Measurements from ENCODE around the gene AMBN. TPM values are rescaled to one million over a fixed set of nuclear protein-coding genes. Genes with fewer than 3 reads are reported as not detected.

Gene AMBN
- total RNA-seq, 6 experiments from 2014 or later: not detected

- no peaks in the 10 kb centered on the region for H3K27me3 ChIP-seq
- intact Hi-C loops (cut with DNase I): no loop called here
- 5% methylated on average over 4 of the region's 4 CpGs for WGBS (ENCODE audit: insufficient coverage, low coverage, low lambda C conversion rate, missing lambda C conversion rate)
Observed at GRCh38 chr4:70651864-70652506, 59.9 kb downstream of the AMBN start.

DNA sequence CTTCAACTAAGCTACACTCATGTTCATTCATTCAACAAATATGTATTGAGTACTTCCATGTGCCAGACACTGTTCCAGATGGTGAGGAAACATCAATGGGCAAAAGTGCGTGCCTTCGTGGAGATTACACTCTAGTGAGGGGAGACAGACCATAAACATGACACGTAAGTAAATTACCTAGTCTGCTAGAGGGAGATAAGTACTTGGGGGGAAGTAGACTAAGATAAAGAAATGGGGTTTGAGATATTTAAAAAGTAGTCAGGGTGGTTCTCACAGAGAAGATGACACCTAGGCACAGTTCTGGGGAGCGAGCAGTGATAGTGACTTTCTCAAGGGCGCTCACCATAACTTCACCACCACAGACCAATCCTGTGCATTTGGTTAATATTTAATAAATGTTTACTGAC lies 62.6 kb downstream of the AMBN start:
- Histone ChIP-seq H3K36me3 (no peaks in the 10 kb centered on the region), H3K4me1 (no peaks in the 10 kb centered on the region), H3K27ac (no peak overlapping the region), H3K9me3 (no peaks in the 10 kb centered on the region), H3K4me3 (no peak overlapping the region), H3K27me3 (no peaks in the 10 kb centered on the region)
- intact Hi-C loops (cut with DNase I): no loop called here
- 56% methylated on average over 5 of the region's 5 CpGs for WGBS (ENCODE audit: insufficient coverage, low coverage, low lambda C conversion rate, missing lambda C conversion rate)
- TF ChIP-seq, protein P1, sequence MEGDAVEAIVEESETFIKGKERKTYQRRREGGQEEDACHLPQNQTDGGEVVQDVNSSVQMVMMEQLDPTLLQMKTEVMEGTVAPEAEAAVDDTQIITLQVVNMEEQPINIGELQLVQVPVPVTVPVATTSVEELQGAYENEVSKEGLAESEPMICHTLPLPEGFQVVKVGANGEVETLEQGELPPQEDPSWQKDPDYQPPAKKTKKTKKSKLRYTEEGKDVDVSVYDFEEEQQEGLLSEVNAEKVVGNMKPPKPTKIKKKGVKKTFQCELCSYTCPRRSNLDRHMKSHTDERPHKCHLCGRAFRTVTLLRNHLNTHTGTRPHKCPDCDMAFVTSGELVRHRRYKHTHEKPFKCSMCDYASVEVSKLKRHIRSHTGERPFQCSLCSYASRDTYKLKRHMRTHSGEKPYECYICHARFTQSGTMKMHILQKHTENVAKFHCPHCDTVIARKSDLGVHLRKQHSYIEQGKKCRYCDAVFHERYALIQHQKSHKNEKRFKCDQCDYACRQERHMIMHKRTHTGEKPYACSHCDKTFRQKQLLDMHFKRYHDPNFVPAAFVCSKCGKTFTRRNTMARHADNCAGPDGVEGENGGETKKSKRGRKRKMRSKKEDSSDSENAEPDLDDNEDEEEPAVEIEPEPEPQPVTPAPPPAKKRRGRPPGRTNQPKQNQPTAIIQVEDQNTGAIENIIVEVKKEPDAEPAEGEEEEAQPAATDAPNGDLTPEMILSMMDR (IDR thresholded peaks at IDR 0.05): no peak
- TF ChIP-seq POLR2A (IDR thresholded peaks at IDR 0.05): no peak
- ATAC-seq: peak in 2 of 4 donors; percentile 32 to 37
- DNase-seq: no peak

More at GRCh38 chr4:70651864-70652506, 59.9 kb downstream of the AMBN start:
- Histone ChIP-seq H3K4me3 (no peak overlapping the region), H3K9me3 (no peaks in the 10 kb centered on the region), H3K36me3 (no peaks in the 10 kb centered on the region), H3K4me1 (no peaks in the 10 kb centered on the region), H3K27ac (no peak overlapping the region)
- no peak for DNase-seq
- TF ChIP-seq, protein P1 (IDR thresholded peaks at IDR 0.05): peak; percentile 50 to 73 (median 56)
- no peak for TF ChIP-seq POLR2A (IDR thresholded peaks at IDR 0.05)
- ATAC-seq: peak; percentile 72 to 87 (median 79)

Other genes with a start within 250 kb of the AMBN start
- not detected for gene SMR3A, start 231.5 kb upstream of the AMBN start, total RNA-seq
- not detected for gene SMR3B, start 209.1 kb upstream of the AMBN start, total RNA-seq
- 1 to 10 TPM in 1 of 6 experiments, under 1 TPM in 2, not detected in 3; 0.48 to 1.3 (median 0.53) TPM for gene OPRPN, start 194.3 kb upstream of the AMBN start, total RNA-seq
- gene MUC7, start 120.1 kb upstream of the AMBN start, total RNA-seq: not detected
- gene AMTN, start 73.7 kb upstream of the AMBN start, total RNA-seq: not detected
- gene ENAM, start 36.5 kb downstream of the AMBN start, total RNA-seq: under 1 TPM; 0.07 to 0.86 (median 0.62) TPM
- gene JCHAIN, start 74.3 kb downstream of the AMBN start, total RNA-seq: 10 to 100 TPM in 3 of 6 experiments, 1 to 10 TPM in 3; 3.9 to 39.7 (median 9.3) TPM
- gene UTP3, start 96.3 kb downstream of the AMBN start, total RNA-seq: 10 to 100 TPM; 10.2 to 22.3 (median 14.0) TPM
- gene RUFY3, start 129.7 kb downstream of the AMBN start, total RNA-seq: 10 to 100 TPM; 24.1 to 58.3 (median 30.3) TPM
- gene GRSF1, start 247.6 kb downstream of the AMBN start, total RNA-seq: 10 to 100 TPM; 26.8 to 42.2 (median 34.2) TPM